Measurements from ENCODE around the gene TM9SF4. TPM values are rescaled to one million over a fixed set of nuclear protein-coding genes. Genes with fewer than 3 reads are reported as not detected.
A peak's percentile ranks its signal among the peaks of the same experiment; 100 is the strongest.

The TM9SF4 gene
- total RNA-seq, 1 donor from 2014 or later, result 39.6 TPM

DNA sequence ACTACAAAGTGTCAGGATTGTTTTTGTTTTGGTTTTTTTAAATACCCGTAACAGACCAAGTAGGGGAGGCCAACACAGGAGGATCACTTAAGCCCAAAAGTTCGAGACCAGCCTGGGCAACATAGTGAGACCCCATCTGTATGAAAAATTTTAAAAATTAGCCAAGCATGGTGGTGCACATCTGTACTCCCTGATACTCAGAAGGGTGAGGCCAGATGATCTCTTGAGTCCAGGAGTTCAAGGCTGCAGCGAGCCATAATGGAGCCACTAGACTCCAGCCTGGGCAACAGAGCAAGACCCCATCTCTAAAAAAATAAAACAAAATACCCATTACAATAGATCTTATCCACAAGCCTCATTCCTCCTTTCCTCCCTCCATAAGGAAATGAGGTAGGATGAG is 28.7 kb upstream of the TM9SF4 start:
- TF ChIP-seq, protein P1, sequence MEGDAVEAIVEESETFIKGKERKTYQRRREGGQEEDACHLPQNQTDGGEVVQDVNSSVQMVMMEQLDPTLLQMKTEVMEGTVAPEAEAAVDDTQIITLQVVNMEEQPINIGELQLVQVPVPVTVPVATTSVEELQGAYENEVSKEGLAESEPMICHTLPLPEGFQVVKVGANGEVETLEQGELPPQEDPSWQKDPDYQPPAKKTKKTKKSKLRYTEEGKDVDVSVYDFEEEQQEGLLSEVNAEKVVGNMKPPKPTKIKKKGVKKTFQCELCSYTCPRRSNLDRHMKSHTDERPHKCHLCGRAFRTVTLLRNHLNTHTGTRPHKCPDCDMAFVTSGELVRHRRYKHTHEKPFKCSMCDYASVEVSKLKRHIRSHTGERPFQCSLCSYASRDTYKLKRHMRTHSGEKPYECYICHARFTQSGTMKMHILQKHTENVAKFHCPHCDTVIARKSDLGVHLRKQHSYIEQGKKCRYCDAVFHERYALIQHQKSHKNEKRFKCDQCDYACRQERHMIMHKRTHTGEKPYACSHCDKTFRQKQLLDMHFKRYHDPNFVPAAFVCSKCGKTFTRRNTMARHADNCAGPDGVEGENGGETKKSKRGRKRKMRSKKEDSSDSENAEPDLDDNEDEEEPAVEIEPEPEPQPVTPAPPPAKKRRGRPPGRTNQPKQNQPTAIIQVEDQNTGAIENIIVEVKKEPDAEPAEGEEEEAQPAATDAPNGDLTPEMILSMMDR (IDR thresholded peaks at IDR 0.05; ENCODE audit: insufficient read depth, low read length, poor library complexity, severe bottlenecking), result no peak
- no peaks in the 10 kb centered on the region for H3K36me3 ChIP-seq (ENCODE audit: control insufficient read depth, insufficient read depth, low read length)
- H3K27me3 ChIP-seq (ENCODE audit: control insufficient read depth, insufficient read depth, low read length), result peaks cover 13% of the 10 kb centered on the region
- no peak overlapping the region for H3K4me3 ChIP-seq (ENCODE audit: low read depth, low read length)
- DNase-seq (ENCODE audit: low read depth), result no peak

DNA sequence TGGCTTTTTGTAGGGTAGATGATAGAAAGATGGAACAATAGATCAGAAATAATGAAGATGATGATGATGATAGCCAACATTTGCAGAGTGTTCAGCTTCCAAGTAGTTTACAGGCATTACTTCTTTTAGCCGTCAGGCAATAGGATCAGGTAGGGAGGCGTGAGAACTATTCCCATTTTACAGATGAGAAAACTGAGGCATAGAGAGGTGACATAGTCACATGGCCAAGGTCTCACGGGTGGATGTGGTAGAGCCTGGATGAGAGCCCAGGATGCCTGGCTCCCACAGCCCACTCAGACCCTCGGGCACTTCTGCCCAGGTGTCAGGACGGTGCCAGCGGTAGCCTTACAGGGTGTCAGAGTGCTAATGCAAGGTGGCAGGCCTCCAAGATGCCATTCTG is 26.0 kb upstream of the TM9SF4 start:
- DNase-seq (ENCODE audit: low read depth), result no peak
- H3K27me3 ChIP-seq (ENCODE audit: control insufficient read depth, insufficient read depth, low read length), result peaks cover 13% of the 10 kb centered on the region
- TF ChIP-seq, protein P1 (IDR thresholded peaks at IDR 0.05; ENCODE audit: insufficient read depth, low read length, poor library complexity, severe bottlenecking), result no peak

DNA sequence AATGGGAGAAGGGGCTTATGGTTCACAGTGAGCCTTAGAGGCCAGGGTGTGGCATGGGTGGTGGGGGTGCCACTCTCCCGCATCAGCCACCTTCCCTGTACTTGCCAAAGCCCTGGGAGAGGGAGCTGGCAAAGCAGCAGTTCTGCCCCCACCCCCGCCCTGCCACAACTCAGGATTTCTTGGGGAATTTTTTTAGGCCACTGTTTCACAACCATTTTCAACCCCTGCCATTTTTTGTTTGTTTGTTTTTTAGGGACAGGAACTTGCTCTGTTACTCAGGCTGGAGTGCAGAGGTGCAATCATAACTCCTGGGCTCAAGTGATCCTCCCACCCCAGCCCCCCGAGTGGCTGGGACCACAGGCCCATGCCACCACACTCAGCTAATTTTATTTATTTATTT is 22.4 kb upstream of the TM9SF4 start:
- Histone ChIP-seq H3K36me3 (ENCODE audit: control insufficient read depth, insufficient read depth, low read length) (no peaks in the 10 kb centered on the region), H3K4me3 (ENCODE audit: low read depth, low read length) (no peak overlapping the region), H3K27me3 (ENCODE audit: control insufficient read depth, insufficient read depth, low read length) (peaks cover 5% of the 10 kb centered on the region)
- TF ChIP-seq, protein P1 (IDR thresholded peaks at IDR 0.05; ENCODE audit: insufficient read depth, low read length, poor library complexity, severe bottlenecking), result no peak
- DNase-seq (ENCODE audit: low read depth), result no peak

More for the DNA sequence above, 26.0 kb upstream of the TM9SF4 start:
- H3K36me3 ChIP-seq (ENCODE audit: control insufficient read depth, insufficient read depth, low read length), result no peaks in the 10 kb centered on the region
- no peak overlapping the region for H3K4me3 ChIP-seq (ENCODE audit: low read depth, low read length)

DNA sequence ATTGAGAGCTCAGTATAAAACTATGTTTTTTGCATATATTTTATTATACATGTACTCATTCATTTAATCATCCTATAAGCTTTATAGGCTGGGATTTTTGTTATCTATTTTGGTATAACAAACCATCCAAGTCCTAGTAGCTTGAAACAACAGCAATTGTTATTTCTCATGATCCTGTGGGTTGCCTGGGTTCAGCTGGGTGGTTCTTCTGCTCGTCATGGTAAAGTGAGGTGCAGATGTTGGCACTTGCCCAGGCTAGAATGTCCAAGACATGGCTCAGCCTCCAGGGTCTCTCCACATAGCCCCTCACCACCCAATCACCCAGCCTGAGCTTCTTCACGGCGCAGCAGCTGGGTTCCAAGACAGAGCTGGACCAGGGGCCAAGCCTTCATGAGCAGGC is 20.8 kb upstream of the TM9SF4 start:
- TF ChIP-seq, protein P1 (IDR thresholded peaks at IDR 0.05; ENCODE audit: insufficient read depth, low read length, poor library complexity, severe bottlenecking), result no peak
- no peak for DNase-seq (ENCODE audit: low read depth)
- H3K4me3 ChIP-seq (ENCODE audit: low read depth, low read length), result no peak overlapping the region
- no peaks in the 10 kb centered on the region for H3K36me3 ChIP-seq (ENCODE audit: control insufficient read depth, insufficient read depth, low read length)
- peaks cover 6% of the 10 kb centered on the region for H3K27me3 ChIP-seq (ENCODE audit: control insufficient read depth, insufficient read depth, low read length)

DNA sequence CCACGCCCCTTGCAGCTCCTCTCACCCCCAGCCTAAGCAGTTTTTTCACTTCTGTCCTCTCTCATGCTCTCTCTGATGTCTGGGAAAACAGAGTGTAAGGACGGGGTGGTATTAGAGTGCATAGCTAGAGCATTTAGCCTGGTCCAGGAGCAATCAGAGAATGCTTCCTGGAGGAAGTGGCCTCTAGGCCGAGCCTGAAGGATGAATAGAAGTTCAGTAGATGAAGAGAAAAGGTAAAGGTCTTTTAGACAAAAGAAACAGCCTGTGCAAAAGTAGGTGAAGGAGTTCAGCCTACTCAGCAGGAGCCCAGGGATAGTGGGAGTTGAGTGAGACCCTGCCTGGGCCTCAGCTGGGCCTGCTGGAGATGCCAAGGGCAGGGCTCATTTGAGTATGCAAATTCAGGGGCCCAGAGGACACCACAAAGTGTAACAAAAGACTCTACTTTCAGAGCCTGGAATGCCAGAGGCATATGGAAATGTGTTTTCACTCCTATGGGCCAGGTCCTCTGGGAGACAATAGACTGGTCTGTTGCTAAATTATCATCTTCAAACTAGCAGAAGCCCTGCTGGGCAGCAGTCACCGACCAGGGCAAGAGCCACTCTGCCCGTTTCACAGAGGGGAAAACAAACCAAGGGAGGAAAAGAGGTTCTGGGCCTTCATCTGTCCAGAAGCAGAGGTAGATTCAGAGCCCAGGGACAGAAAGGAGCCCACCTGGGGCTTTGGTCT is 19.7 kb upstream of the TM9SF4 start:
- Histone ChIP-seq H3K27me3 (ENCODE audit: control insufficient read depth, insufficient read depth, low read length) (peaks cover 6% of the 10 kb centered on the region), H3K36me3 (ENCODE audit: control insufficient read depth, insufficient read depth, low read length) (no peaks in the 10 kb centered on the region), H3K4me3 (ENCODE audit: low read depth, low read length) (no peak overlapping the region)
- TF ChIP-seq, protein P1 (IDR thresholded peaks at IDR 0.05; ENCODE audit: insufficient read depth, low read length, poor library complexity, severe bottlenecking), result no peak
- no peak for DNase-seq (ENCODE audit: low read depth)

DNA sequence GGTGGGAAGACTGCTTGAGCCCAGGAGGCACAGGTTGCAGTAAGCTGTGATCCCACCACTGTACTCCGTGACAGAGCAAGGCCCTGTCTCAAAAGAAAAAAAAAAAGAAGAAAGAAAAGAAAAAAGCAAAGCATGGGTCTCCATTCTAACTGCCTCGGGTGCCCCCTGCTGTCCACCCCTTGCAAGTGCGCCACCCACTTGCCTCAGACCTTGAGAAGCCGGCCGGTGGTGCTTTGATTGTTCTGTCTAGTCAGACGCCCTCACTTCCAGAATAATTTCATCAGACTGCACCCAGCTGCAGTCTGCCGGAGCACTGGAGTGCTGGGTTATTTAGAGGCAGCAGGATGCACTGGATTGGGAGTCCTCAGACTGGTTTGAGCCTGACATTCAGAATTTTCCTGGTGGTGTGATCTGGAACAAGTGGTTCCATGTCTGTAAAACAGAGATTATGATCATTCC is 17.6 kb upstream of the TM9SF4 start:
- DNase-seq (ENCODE audit: low read depth), result peak; percentile 47
- Histone ChIP-seq H3K4me3 (ENCODE audit: low read depth, low read length) (no peak overlapping the region), H3K36me3 (ENCODE audit: control insufficient read depth, insufficient read depth, low read length) (no peaks in the 10 kb centered on the region), H3K27me3 (ENCODE audit: control insufficient read depth, insufficient read depth, low read length) (peaks cover 8% of the 10 kb centered on the region)
- TF ChIP-seq, protein P1 (IDR thresholded peaks at IDR 0.05; ENCODE audit: insufficient read depth, low read length, poor library complexity, severe bottlenecking), result peak; percentile 94
